Mucosa of rectum (tissue), 2 donors: ENCODE data around the gene NFIC.

Source experiments
- H3K27ac ChIP-seq, 2 donors: one replicate each; pipeline ENCODE4 v1.7.0; 2013; ENCODE audit warnings: inconsistent platforms in 2 of 2, low read depth in 2 of 2, low read length in 2 of 2
- H3K27me3 ChIP-seq, 2 donors: one replicate each; pipeline ENCODE4 v1.7.0; 2013; ENCODE audit warnings: low read length in 2 of 2; ENCODE audit not compliant: control insufficient read depth in 2 of 2, insufficient read depth in 2 of 2
- H3K36me3 ChIP-seq, 2 donors: one replicate each; pipeline ENCODE4 v1.7.0; 2013; ENCODE audit warnings: low read length in 2 of 2; ENCODE audit not compliant: control insufficient read depth in 2 of 2, insufficient read depth in 2 of 2
- H3K4me1 ChIP-seq, 2 donors: one replicate each; pipeline ENCODE4 v1.7.0; 2013; ENCODE audit warnings: low read length in 2 of 2, mild to moderate bottlenecking in 1 of 2; ENCODE audit not compliant: control insufficient read depth in 2 of 2, insufficient read depth in 2 of 2
- H3K4me3 ChIP-seq, 2 donors: one replicate each; pipeline ENCODE4 v1.7.0; 2013; ENCODE audit warnings: low read length in 2 of 2
- H3K9ac ChIP-seq, 2 donors: one replicate each; pipeline ENCODE4 v1.7.0; 2013; ENCODE audit warnings: low read length in 2 of 2, low read depth in 1 of 2, mild to moderate bottlenecking in 1 of 2
- H3K9me3 ChIP-seq, 2 donors: one replicate each; pipeline ENCODE4 v1.7.0; 2013; ENCODE audit warnings: low read length in 2 of 2; ENCODE audit not compliant: control insufficient read depth in 2 of 2
- donor health status: healthy.
- donor health status: Normal muscosa, but diverticular disease.

NFIC gene

DNA sequence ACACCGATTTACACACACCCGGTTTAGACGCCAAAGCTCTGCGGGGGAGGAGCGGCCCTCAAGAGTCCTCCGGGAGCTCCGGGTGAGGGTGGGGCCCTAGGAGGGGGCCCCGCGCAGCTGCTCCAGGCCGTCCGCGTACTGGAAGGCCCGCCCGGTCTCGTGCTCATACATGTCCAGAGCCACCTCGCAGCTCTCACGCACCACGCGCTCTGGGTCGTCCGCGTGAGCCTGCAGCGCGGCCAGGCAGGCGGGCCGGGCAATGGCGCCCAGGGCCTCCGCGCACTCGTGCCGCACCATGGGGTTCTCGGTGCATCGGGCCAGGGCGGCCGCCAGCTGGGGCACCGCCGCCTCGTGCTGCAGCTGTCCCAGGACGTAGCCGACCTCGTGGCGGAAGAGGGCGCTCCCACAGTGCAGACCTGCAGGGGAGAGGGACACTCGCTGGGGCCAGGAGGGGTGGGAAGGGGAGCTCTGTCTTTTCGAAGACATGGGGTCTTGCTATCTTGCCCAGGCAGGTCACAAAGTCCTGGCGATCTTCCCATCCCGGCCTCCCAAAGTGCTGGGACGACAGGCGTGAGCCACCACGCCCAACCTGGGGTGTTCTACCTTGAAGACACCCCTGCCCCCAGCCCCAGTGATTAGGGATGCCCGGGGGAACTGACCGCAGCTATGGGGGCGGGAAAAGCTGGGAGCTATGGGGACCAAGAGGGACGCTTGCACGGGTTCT, 125.2 kb downstream of the NFIC start:
- H3K9ac ChIP-seq: no peak overlapping the region
- H3K9me3 ChIP-seq: no peaks in the 10 kb centered on the region
- no peaks in the 10 kb centered on the region for H3K27me3 ChIP-seq
- H3K4me3 ChIP-seq: no peak overlapping the region
- H3K4me1 ChIP-seq: no peaks in the 10 kb centered on the region
- no peak overlapping the region for H3K27ac ChIP-seq
- H3K36me3 ChIP-seq: peaks cover 13 to 29% of the 10 kb centered on the region in 2 donors

DNA sequence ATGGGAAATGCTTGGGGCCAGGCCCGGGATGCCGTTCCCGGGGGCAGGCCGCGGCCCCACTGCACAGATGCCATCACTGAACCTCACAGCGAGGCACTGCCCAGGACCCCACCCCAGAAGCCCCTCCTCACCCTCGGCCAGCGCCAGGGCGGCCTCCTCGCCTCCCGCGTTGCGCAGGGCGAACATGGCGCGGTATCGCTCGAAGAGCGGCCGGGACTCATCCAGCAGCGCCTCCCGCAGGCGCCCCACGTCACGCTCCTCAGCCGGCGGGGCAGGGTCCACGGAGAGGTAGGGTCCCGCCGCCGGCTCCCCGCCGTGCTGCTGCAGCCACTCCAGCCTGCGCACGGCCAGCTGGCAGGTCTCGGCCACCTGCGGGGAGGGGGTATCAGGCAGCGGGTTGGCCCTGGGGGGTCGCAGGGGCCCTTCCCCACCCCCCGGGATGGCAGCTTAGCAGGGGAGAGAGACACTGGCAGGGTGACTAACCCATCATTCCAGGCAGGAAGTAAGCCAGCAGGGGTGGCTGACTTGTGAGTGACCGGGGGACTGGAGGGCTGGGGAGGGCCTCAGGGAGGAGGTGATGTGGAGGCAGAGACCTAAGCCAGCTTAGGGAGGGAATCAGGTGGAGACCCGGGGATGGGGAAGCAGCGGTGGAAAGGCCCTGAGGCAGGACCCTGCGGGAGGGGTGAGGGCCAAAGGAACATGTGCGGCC, 125.9 kb downstream of the NFIC start:
- Histone ChIP-seq H3K4me3 (no peak overlapping the region), H3K9ac (no peak overlapping the region), H3K27me3 (no peaks in the 10 kb centered on the region), H3K9me3 (no peaks in the 10 kb centered on the region), H3K27ac (no peak overlapping the region), H3K36me3 (peaks cover 13 to 29% of the 10 kb centered on the region in 2 donors), H3K4me1 (no peaks in the 10 kb centered on the region)

DNA sequence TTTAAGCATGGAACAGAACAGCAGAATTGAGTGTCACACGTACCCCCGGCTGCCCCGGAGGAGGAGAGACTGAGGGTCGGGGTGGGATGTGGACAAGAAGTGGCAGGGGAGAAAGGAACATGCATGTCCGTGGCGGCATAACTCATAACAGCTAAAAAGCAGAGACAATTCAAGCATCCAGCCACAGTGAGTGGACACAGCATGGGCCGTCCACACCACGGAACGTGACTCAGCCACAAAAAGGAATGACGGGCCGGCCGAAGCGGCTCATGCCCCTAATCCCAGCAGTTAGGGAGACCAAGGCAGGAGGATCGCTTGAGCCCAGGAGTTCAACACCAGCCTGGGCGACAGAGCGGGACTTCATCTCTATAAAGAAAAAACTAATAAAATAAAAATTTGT, 126.5 kb downstream of the NFIC start:
- Histone ChIP-seq H3K9ac (no peak overlapping the region), H3K4me3 (no peak overlapping the region), H3K27me3 (no peaks in the 10 kb centered on the region), H3K4me1 (no peaks in the 10 kb centered on the region), H3K27ac (no peak overlapping the region), H3K9me3 (no peaks in the 10 kb centered on the region), H3K36me3 (peaks cover 15 to 29% of the 10 kb centered on the region in 2 donors)

DNA sequence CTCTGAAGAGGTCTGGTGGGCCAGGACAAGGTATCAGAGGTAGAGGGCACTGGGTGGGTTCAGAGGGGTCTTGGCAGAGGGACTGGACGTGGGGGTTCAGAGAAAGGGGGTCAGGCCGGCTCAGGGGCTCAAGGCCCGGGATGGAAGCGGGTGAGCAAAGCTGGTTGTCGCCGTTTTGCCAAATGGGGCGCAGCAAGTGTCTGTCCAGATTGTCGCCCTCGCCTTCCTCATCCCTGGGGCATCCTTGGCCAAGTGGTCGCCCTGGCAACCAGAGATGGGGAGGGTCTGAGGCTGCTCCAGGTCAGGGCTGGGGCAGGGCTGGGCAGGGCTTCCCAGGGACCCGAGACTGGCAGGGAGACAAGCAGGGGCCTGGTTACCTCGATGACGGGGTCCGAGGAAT, 127.3 kb downstream of the NFIC start:
- no peaks in the 10 kb centered on the region for H3K27me3 ChIP-seq
- H3K27ac ChIP-seq: no peak overlapping the region
- no peak overlapping the region for H3K9ac ChIP-seq
- H3K4me3 ChIP-seq: no peak overlapping the region
- H3K4me1 ChIP-seq: no peaks in the 10 kb centered on the region
- no peaks in the 10 kb centered on the region for H3K9me3 ChIP-seq
- H3K36me3 ChIP-seq: peaks cover 15 to 29% of the 10 kb centered on the region in 2 donors

DNA sequence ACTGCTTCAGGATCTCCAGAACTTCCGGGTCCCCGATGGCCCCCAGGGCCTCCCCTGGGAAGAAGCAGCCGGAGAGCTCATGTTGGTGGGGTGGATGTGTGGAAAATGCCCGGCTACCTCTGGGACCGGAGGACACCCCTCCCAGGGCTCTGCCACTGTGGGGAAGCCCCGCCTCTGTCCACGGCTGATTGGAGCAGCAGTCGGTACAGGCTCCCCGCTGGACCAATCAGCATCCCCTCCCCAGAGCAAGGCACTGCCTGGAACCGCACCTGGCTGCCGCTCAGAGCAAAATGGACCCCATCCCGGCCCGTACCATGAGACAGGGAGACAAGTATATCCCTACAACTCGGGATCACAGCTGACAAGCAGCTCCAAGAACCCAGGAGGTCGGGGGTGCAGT, 127.7 kb downstream of the NFIC start:
- no peak overlapping the region for H3K9ac ChIP-seq
- H3K36me3 ChIP-seq: peaks cover 15 to 29% of the 10 kb centered on the region in 2 donors
- no peak overlapping the region for H3K4me3 ChIP-seq
- H3K9me3 ChIP-seq: no peaks in the 10 kb centered on the region
- H3K27me3 ChIP-seq: no peaks in the 10 kb centered on the region
- no peaks in the 10 kb centered on the region for H3K4me1 ChIP-seq
- no peak overlapping the region for H3K27ac ChIP-seq

DNA sequence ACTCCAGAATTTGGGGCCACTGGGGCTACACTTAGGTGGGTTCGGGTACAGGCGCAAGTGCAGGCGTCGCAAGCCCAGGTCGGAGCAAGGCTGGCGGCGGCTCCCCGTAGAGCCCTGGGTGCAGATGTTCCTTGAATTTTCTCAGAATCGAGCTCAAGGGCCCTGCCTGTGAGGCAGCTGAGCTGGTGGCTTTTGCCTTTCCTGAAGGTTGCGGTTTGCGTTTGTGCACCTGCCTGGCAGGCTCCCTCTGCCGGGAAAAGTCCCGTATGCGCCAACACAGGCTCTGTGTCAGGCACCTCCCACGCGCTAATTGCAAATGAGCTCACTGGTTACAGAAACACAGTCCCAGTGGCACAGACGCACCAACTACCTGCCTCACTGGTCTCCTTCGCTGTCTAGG, 128.2 kb downstream of the NFIC start:
- H3K9me3 ChIP-seq: no peaks in the 10 kb centered on the region
- H3K36me3 ChIP-seq: peaks cover 15 to 29% of the 10 kb centered on the region in 2 donors
- H3K27me3 ChIP-seq: no peaks in the 10 kb centered on the region
- H3K27ac ChIP-seq: no peak overlapping the region
- H3K4me3 ChIP-seq: no peak overlapping the region
- peaks cover 0 to 4% of the 10 kb centered on the region in 2 donors for H3K4me1 ChIP-seq
- no peak overlapping the region for H3K9ac ChIP-seq

DNA sequence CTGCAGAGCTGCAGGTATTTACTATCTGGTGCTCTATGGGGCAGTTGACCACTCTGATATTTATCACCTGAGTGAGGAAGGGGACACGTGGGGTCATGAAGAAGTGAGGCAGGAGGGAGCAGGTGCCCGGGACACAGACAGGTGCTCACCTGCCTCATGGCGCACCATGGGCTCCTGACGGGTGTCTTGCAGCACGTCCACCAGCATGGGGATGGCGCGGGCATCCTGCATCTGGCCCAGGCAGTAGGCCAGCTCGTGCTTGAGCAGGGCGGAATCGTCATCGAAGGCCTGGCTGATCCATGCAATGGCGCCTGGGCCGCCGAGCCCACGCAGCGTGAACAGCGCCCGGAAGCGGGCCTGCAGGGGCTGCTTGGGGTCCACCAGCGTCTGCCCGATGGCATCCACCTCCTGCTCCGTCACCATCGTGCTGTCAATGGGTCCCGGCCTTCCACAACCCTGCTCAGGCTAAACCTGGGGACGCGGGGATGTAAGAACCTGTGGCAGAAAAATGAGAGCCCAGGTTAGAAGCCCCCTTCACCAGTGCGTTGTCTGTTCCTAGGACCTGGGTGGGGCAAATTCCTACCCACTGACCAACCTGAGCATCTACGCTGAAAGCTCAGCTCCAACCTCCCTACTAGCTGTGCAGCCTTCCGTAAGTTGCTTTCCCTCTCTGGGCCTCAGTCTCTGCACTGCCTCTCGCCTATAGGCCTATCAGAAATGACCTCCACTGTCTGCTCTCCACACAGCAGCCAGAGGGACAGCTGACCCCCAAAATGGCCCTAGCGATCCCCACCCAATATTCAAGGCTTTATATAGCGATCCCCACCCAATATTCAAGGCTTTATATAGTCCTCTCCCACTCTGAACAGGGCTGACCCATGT, 130.2 kb downstream of the NFIC start:
- Histone ChIP-seq H3K36me3 (peaks cover 8 to 29% of the 10 kb centered on the region in 2 donors), H3K9ac (no peak overlapping the region), H3K27ac (no peak overlapping the region), H3K4me1 (peaks cover 5 to 13% of the 10 kb centered on the region in 2 donors), H3K4me3 (no peak overlapping the region), H3K9me3 (no peaks in the 10 kb centered on the region), H3K27me3 (no peaks in the 10 kb centered on the region)

DNA sequence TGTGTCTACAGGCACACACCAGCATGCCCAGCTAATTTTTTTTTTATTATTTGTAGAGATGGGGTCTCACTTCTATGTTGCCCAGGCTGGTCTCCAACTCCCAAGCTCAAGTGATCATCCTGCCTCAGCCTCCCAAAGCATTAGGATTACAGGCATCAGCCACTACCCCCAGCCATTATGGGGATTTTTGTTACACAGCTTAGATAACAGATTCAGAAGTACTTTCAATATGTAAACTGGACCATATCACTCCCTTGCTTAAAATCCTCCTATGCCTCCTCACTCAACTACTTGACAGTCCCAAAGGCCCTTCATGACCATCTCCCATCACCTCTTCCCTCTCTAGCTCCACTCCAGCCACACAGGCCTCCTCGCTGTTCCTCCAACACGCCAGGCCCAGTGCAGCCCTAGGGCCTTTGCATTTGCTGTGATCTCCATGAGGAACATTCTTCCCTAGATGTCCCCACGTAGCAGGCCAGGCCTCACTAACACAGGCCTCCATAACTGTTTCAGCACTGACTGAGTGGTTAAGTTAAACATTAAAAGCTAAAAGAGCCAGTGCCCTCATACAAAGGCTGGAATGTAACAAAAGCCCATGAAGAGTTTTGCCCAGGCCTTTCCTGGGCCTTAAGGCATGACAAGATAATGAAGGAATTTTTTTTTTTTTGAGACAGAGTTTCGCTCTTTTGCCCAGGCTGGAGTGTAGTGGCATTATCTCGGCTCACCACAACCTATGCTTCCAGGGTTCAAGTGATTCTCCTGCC, 131.6 kb downstream of the NFIC start:
- Histone ChIP-seq H3K9ac (no peak overlapping the region), H3K4me3 (no peak overlapping the region), H3K36me3 (peaks cover 5 to 21% of the 10 kb centered on the region in 2 donors), H3K4me1 (peaks cover 5 to 13% of the 10 kb centered on the region in 2 donors), H3K27ac (no peak overlapping the region), H3K9me3 (no peaks in the 10 kb centered on the region), H3K27me3 (no peaks in the 10 kb centered on the region)

DNA sequence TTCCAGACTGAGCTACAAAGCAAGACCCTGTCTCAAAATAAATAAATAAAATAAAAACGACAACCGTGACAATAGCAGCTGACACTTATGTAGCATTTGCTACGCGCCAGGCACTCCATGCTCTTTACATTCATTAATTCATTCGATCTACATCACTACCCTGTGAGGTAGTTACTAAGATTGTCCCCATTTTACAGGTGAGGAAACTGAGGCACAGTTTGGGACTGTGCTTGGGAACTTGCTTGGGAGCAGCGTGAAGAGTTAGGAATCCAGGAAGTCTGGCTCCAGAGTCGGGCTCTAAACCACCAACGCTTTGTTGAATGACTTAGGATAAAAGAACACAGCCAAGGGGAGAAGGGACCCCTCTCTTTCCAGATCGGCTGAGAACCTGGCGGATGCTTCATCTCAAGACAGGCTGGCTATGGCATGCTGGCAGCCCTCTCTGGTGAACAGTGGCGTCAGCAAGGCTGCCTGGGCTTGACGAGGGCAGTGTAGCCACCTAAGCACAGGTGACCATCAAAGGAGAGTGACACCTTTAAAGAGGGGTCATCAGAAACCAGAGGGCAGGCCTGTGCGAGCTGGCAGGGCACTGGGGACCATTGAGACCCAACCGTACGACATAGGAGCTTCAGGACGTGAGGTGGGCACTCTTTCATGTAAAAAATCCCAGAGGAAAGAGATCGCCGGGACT, 133.5 kb downstream of the NFIC start:
- H3K27me3 ChIP-seq: no peaks in the 10 kb centered on the region
- peaks cover 5 to 13% of the 10 kb centered on the region in 2 donors for H3K4me1 ChIP-seq
- H3K27ac ChIP-seq: peak overlapping the region; percentile 90 to 91
- peak overlapping the region; percentile 91 to 97 for H3K4me3 ChIP-seq
- no peaks in the 10 kb centered on the region for H3K9me3 ChIP-seq
- peaks cover 2 to 11% of the 10 kb centered on the region in 2 donors for H3K36me3 ChIP-seq
- H3K9ac ChIP-seq: peak overlapping the region; percentile 74 to 87
